IPS-NIHi7 (cell line): Measurements from ENCODE around the gene SREBF2.
"Not testable (repeated sequence)": the region's sequence is repeated elsewhere in the genome, so short reads cannot be mapped to it uniquely, and the experiment has no call there.

Experiments
- DNase-seq: peaks from one replicate; pipeline ENCODE4 v3.0.0; 2012; ENCODE audit warnings: mixed read lengths; ENCODE audit errors: extremely low spot score

The SREBF2 gene

GRCh38 chr22:41842996-41843970 is 10.4 kb downstream of the SREBF2 start:
- DNase-seq: no peak

- no peak for DNase-seq
These were observed 11.1 kb downstream of the SREBF2 start for GRCh38 chr22:41844036-41844435.

GRCh38 chr22:41844513-41844912 is 11.6 kb downstream of the SREBF2 start:
- DNase-seq: no peak

- no peak for DNase-seq
These were observed 12.7 kb downstream of the SREBF2 start for GRCh38 chr22:41845380-41846267.

GRCh38 chr22:41846268-41846987 is 13.5 kb downstream of the SREBF2 start:
- no peak for DNase-seq

GRCh38 chr22:41847300-41847699 is 14.4 kb downstream of the SREBF2 start:
- DNase-seq: no peak

- no peak for DNase-seq
These were observed 15.6 kb downstream of the SREBF2 start for GRCh38 chr22:41848468-41848867.

GRCh38 chr22:41856469-41856868 is 23.6 kb downstream of the SREBF2 start:
- DNase-seq: no peak

GRCh38 chr22:41857155-41857859 is 24.4 kb downstream of the SREBF2 start:
- DNase-seq: peak; percentile 83

- DNase-seq: no peak
These were observed 24.9 kb downstream of the SREBF2 start for GRCh38 chr22:41857860-41858199.

GRCh38 chr22:41862160-41862529 is 29.2 kb downstream of the SREBF2 start:
- no peak for DNase-seq

GRCh38 chr22:41862530-41863266 is 29.8 kb downstream of the SREBF2 start:
- DNase-seq: no peak

- DNase-seq: no peak
These were observed 30.6 kb downstream of the SREBF2 start for GRCh38 chr22:41863472-41863871.

GRCh38 chr22:41868556-41868955 is 35.7 kb downstream of the SREBF2 start:
- no peak for DNase-seq

GRCh38 chr22:41870081-41870480 is 37.2 kb downstream of the SREBF2 start:
- not testable (repeated sequence) for DNase-seq

GRCh38 chr22:41870786-41871185 is 37.9 kb downstream of the SREBF2 start:
- no peak for DNase-seq

GRCh38 chr22:41873391-41873790 is 40.5 kb downstream of the SREBF2 start:
- no peak for DNase-seq

GRCh38 chr22:41874090-41874489 is 41.2 kb downstream of the SREBF2 start:
- DNase-seq: no peak

- no peak for DNase-seq
These were observed 42.8 kb downstream of the SREBF2 start for GRCh38 chr22:41875531-41876270.

GRCh38 chr22:41876275-41876674 is 43.4 kb downstream of the SREBF2 start:
- no peak for DNase-seq
